Measurements from ENCODE around the gene SDHAF1.

DNA sequence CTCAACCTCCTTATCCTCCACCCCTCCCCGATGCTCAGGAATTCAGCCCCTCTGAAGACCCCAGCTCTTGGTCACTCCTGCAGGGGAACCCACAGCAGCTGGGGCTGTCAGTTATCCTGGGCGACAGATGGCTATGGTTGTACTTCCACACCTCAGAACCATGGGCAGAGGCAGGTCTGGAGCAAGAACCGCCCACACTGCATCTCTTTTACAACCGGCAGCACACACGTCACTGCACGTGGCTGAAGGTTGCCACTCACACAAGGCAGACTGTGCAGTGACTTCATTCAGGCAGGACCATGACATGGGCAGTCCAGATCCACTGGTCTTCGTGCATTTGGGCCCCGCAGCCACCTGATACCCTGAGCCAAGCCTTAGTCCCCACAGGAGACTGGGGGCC is 21.5 kb upstream of the SDHAF1 start:
- TF ChIP-seq, protein P1, sequence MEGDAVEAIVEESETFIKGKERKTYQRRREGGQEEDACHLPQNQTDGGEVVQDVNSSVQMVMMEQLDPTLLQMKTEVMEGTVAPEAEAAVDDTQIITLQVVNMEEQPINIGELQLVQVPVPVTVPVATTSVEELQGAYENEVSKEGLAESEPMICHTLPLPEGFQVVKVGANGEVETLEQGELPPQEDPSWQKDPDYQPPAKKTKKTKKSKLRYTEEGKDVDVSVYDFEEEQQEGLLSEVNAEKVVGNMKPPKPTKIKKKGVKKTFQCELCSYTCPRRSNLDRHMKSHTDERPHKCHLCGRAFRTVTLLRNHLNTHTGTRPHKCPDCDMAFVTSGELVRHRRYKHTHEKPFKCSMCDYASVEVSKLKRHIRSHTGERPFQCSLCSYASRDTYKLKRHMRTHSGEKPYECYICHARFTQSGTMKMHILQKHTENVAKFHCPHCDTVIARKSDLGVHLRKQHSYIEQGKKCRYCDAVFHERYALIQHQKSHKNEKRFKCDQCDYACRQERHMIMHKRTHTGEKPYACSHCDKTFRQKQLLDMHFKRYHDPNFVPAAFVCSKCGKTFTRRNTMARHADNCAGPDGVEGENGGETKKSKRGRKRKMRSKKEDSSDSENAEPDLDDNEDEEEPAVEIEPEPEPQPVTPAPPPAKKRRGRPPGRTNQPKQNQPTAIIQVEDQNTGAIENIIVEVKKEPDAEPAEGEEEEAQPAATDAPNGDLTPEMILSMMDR (IDR thresholded peaks at IDR 0.05), result no peak
- TF ChIP-seq POLR2A (IDR thresholded peaks at IDR 0.05) (no peak), POLR2AphosphoS5 (IDR thresholded peaks at IDR 0.05) (no peak)

Data from prostate gland (tissue), 2 donors.